HG03575 (cell line): ENCODE results near the gene RBM20.
"Not testable (repeated sequence)": the region's sequence is repeated elsewhere in the genome, so short reads cannot be mapped to it uniquely, and the experiment has no call there.

Source experiments
- ATAC-seq: cut with Tn5 transposase; IDR thresholded peaks from one replicate; pipeline ENCODE4 v1.9.1; 2021; ENCODE audit not compliant: unreplicated experiment, insufficient number of reproducible peaks, low FRiP score; ENCODE audit errors: extremely low read depth

RBM20 gene

DNA sequence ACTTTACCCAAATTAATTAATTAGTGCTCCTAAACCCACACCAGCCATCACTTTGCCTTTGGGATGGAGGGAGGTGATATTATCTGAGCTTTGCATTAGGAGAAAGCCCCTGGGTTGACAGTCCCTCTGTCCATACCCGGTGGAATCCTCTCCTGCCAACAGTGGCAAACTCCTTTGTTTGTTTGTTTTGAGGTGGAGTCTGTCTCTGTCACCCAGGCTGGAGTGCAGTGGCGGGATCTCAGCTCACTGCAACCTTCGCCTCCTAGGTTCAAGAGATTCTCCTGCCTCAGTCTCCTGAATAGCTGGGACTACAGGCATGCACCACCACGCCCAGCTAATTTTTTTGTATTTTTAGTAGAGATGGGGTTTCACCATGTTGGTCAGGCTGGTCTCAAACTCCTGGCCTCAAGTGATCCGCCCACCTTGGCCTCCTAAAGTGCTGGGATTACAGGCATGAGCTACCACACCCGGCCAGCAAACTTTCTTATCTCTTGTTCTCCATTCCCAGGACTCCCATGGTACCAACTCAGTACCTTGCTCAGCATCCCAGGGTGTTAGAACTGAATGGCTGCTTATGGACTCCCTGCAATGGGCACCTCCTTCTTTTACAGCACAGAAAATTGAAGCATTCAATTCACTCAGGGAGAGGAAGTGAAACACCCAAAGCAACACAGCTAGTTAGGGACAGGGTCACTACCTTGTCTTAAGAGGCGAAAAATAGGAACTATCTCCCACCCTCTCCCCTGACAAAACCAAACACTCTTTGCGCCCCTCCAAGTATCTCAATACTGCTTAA, 223.1 kb downstream of the RBM20 start:
- ATAC-seq = not testable (repeated sequence)

DNA sequence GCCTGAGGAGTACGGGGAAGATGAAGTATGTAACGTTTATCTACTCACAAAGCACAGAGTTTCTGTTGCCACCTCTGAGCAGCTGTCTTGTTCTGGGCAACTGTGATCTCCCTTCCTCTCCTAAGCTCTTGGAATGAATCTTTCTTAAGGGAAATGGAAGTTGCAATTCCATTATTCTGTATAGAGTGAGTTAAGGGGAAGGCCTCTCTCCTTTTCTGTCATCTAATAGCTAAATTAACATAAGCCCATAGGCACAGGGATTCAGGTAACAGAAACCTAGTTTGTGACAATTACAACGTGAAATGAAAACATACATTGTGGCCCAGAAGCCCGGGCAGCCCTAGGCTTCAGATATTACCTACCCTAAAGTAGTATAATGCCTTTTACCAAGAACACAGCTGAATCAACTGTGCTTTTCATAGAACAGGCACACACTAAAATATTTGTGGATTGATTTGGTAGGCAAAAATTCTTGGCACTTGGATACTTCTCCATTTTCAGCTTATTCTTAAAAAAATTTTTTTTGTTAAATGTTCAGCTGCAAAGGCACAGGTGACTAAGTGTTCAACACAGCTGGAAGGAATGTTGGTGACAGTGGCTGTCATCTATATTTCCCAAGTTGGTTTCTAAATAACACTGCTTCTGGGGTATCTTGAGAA, 223.8 kb downstream of the RBM20 start:
- ATAC-seq = no peak

DNA sequence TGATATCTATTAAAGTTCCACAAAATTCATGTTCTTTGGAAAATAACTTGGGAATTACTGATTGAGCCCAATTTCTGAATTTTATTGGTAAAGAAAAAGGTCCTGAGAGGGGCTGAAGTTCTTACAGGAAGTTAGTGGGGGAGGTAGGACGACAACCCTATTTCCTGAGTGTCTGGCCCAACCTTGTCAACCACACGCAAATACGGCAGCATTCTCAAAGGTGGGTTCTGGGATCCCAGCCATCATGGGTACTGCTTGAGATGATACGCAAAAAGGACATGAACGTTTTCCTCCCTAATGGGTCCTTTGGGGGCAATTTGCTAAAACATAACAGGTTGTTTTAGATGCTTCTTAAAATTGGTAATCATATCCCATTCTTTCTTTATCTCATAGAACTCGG, 224.8 kb downstream of the RBM20 start:
- ATAC-seq = no peak

DNA sequence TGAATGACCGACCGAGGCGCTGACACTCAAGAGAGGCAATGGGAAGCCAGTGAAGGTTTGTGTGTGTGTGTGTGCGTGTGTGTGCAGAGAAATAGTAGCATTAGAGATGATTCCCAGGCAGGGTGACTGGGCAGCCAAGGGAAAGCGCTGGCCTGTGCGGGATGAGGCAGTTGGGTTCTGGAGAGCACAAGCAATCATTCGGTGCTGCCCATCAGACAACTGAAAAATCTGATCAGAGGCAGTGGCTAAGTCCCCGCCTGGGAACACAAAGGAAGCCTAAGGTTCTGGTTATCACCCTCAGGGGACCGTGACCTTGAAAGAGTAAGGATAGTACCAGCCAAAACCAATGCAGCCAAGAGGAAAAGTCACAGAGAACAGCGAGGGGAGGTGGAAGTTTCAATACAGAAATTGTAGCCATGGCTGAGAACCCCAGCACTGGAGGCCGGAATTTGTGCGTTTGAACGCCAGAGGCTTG, 226.7 kb downstream of the RBM20 start:
- ATAC-seq = no peak

DNA sequence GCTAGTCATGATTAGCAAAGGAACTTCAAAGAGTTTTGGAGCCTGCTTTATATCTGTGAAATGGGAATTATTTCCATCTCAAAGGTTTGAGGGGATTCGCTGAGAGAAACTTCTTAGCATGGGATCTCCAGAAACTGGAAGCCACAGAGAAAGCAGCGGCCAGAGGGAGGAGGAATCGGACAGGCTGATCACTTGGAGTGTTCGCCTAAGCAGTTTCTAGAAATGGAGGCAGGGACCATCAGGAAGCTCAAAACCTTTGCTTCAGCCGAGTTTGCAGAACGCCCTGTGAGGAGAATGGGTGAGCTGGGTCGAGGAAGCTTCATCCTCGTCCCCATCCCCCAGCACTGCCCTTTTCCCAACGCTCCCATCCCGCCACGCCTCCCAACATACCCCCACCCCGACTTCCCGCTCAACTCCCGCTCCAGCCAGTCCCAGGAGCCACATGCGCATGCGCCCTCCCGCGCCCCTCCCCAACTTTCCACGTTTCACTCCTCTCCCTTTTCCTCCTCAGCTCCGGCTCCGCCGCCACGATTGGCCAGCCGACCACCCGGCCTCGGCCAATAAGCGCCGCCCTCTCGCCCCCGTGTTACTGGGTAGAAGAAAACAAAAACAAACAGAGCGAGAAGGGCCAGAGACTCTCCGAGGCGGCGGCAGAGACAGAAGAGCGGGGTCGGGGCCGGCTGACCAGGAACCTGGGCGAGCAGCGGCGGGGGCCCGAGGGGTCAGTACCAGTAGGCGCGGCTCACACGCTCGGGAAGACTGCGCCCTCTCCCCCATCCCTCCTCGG, 227.4 kb downstream of the RBM20 start, which contains the start of gene PDCD4:
Gene PDCD4, plus strand, starts transcription at position 631 of the 787 bp plus-strand sequence. CDS start 4,100 bp downstream, outside the sequence.
- ATAC-seq = peak; percentile 30

DNA sequence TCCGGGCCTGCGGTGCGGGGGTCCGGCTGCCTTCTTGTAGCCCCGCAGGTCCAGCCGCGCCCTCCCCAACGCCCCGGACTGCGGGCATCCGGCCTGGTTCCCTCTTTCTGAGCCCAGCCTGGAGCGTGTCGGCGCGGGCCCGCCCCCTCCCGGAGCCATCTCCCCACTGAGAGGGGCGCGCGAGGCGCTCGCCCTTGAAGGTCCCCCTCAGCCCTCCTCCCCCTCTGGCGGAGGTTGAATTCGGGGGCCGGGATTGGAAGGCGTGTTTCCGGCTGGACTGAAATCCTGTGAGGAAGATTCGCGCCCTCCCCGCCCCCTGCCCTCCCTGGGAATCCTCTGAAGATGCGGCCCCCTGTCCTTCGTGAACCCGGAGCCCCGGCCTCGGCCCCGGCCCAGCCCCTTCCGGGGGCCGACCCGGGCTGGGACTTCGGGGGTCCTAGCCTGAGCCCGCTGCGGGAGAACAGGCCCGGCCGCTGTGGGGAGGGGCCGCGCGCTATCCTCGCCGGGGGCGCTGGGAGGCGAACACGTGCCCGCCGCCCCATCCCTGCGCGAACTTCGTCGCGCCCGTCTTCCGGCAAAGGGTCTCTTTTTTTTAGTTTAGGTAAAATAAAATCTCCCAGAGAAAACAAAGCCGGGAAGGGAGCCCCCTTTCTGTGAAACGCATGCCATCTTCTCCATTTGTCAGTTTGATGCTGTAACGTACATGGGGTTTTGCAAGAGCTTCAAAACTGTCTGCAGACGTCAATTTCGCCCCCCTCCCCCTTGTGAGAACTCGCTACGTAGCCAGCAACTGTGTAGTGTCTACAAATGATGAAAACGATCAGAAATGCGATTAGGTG, 228.2 kb downstream of the RBM20 start:
- ATAC-seq = no peak

DNA sequence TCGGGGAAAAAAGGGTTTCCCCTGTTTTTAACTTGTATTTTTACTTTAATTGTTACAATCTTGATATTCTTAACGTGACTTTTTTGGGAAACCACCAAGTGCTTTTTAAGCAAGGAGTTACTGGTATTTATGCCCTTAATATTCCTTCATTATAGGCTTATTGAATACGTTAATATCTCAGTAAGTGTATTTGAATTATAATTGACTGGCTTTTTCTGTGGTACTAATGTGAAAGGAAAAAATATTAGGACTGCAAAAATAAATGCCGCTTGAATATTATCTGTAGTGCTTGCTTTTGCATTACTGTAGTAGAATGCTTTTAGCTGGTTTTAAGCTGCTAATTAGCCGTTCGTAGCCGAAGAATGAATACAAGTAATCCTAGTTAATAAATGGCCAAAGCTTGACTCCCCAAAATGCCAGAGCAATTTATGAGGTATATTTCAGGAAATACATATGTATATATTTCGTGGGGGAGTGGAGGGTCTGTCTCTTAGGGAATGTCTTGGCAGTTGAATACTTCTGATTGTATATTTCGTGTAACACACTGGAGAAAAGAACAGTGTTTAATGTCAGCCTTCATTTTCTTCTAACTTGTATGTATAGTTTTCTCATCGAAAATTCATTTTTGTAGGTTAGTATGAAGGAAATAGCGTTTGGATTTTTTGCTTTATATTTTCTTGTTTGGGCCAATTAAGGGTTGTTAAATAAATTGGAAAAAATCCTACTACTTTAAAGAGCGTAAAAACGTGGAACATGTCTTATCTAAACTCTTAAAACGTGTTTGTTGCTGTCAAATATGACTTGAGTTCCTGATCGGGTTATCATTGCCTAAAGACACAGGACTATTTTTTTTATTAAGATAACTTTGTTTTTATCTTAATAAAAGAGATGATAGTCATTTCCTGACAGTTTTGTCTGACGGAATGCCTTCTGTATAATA, 229.1 kb downstream of the RBM20 start:
- no peak for ATAC-seq

DNA sequence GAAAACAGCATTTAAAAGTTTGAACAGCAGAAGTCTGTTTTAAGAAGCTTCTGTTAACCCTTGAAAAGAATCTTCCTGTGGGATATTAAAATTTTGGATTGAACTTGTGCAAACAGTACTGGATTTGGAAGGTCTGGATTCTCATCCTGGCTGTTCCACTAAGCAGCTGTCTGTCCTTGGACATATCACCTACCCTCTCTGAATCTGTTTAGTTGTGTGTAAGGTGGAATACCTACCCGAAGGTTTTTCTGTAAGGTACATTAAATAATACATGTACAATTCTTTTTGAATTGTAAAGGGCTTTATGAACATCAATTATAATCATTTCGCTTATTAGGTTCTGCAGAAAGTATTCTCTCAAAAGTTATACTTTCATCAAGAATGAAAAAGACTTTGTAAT, 229.8 kb downstream of the RBM20 start:
- ATAC-seq = no peak

DNA sequence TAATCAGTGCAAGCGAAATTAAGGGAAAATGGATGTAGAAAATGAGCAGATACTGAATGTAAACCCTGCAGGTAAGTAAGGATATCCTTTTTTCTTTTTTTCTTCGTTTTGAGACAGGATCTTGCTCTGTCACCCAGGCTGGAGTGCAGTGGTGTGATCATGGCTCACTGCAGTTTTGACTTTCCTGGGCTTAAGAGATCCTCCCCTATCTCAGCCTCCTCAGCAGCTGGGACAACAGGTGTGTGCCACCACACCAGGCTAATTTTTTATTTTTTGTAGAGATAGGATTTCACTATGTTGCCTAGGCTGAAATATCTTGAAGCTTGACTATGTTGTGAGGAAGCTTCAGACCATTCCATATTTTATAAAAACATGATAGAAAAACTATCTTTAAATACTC, 231.9 kb downstream of the RBM20 start:
- ATAC-seq = no peak

DNA sequence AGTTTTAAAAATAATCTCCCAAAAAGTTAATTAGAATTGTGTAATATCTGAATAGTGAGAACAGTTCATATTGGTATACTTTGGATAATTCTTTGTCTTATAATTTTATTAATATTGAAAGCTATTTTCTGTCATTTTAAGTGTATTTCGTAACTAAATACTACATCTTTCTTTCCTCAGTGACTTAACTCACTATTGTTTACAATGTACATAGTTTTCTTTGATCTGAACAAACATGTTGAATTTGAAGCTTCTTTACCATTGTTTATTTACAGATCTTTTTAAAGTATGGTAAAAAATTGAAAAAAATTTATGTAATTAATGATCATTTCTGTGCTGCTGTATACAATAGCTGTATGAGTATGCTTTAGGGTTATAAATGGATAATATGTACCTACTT, 232.7 kb downstream of the RBM20 start:
- ATAC-seq = no peak

DNA sequence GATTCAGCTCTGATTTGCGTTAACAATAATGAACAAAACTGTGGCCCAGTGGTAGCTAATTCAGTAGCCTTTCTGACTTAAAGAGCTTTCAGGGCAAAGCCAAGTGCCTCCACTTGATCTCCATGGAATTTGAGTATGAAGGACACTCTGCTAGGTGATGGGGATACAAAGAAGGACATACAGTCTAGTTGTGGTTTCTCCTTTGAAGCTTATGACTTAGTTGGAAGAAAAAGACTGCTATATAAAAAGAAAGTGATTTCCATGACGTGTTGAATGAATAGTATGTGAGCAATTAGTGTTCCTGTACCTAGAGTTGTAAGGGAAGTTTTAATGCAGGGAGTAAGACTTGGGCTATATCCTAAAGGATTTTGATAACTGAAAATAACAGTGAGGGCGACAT, 235.9 kb downstream of the RBM20 start:
- no peak for ATAC-seq

DNA sequence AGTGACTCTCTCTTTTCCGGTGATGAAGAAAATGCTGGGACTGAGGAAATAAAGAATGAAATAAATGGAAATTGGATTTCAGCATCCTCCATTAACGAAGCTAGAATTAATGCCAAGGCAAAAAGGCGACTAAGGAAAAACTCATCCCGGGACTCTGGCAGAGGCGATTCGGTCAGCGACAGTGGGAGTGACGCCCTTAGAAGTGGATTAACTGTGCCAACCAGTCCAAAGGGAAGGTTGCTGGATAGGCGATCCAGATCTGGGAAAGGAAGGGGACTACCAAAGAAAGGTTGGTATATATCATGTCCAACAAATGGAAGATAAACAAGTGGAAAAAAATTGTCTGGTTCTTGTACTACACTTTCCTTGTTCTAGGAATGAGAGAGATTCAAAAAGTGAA, 237.1 kb downstream of the RBM20 start:
- ATAC-seq = no peak

DNA sequence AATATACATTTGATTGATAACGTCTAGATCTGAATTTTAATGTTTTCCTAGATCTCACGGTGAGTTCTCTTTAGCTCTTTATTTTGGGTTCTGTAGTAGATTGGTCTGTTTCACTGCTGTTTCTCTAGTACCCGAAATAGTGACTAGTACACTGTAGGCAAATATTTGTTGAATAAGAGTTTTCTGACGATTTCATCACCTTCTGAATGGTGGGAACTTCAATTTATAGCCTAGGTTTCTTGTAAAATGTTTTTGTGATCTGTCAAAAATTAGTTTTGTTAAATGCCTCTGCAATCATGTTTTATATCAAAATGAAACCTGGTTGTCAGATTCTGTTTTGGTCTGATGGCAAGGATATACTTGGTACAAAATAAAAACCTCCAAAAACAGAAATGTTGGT, 237.8 kb downstream of the RBM20 start:
- no peak for ATAC-seq

DNA sequence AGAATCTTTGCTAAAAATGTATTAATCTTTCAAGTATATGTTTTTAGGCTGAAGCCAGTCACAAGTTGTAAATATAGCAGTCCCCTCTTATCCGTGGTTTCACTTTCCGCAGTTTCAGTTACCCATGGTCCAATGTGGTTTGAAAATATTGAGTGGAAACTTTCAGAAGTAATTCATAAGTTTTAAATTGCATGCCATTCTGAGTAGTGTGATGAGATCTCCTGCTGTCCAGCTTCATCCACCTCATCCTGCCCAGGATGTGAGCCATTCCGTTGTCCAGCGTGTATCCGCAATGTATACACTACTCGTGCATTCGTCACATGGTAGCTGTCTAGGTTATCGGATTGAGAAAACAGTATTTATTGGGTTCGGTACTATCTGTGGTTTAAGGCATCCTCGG, 239.8 kb downstream of the RBM20 start:
- ATAC-seq = no peak

DNA sequence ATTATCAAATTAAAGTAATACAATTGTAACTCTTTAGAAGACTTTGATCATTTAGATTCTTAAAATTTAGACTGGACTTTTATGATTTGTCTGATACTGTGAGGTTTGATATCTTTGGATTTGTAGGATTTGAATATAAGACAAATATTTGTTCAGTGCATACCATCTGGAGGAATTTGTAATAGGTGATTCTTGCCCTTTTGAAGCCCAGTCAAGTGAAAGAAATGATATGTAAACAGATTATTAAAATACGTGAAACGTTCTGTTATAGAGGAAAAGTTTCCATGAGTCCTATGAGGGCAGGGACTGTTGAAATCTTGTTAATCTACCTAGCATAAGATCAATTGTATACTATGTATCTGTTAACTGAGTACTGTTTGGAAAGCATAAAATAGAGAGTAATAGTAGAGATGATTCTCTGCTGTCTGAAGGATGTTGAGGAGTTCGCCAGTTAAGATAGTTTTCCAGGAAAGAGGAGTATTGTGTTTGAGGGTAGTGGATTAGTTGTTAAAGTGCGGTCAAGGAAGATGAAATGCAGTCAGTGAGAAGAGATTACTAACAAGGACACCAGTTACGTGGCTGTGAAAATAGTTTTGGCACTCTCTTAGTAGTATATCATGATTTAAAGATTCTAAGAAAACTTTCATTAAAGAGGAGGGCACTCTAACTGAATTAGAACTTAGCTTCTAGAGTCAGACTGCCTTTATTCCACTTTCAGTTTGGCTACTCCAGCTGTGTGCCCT, 242.0 kb downstream of the RBM20 start:
- no peak for ATAC-seq

DNA sequence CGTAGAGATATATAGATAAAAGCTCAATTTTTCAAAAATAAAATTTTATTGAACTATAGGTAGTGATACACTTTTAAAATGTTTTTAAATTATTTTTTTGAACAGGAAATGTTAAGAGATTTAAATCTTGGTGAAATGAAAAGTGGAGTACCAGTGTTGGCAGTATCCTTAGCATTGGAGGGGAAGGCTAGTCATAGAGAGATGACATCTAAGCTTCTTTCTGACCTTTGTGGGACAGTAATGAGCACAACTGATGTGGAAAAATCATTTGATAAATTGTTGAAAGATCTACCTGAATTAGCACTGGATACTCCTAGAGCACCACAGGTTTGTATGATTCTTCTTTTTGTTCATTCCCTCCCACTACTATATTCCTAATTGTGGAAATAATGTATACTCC, 243.4 kb downstream of the RBM20 start:
- ATAC-seq = no peak
